Measurements from ENCODE around the gene RAB1B. TPM values are rescaled to one million over a fixed set of nuclear protein-coding genes. Genes with fewer than 3 reads are reported as not detected.

The RAB1B gene
- total and polyA plus RNA-seq, 10 of the 15 experiments (the other 5 are each of a cell fraction or from before 2014, with no cell fraction given): 10.4 to 193 (median 96.9) TPM

DNA sequence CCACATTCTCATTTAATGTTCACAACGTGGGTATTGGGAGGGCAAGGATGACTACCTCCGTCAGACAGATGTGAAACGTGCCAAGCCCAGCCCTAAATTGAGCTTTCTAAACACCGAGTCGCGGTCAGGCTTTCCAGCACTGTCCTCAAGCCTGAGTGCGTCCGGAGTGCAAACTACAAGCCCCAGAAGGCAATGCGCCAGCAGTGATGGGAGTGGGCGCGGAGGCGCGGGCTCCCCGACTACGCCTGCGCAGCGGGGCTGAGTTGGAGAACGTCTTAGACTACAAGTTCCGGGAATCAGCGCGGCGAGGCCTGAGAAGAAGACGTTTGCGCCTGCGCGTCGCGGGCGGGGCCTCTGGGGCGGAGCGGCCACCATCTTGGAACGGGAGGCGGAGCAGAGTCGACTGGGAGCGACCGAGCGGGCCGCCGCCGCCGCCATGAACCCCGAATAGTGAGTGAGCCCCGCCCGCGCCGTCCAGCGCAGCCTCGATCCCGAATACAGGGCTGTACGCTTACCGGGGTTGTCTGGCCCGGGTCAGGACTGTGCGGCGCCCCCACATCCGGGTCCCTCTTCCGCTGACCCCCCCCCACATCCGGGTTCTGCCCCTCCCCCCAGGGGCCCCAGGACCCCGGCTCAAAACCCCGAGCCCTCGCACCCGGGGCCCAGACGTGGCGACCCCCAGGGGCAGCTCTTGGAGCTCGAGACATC lies at the start of gene RAB1B (continued):
- TF ChIP-seq EED (IDR thresholded peaks at IDR 0.05; ENCODE audit: low read depth): no peak
- peak; percentile 32 for TF ChIP-seq RELA (IDR thresholded peaks at IDR 0.05; ENCODE audit: borderline replicate concordance, partially characterized antibody)

DNA sequence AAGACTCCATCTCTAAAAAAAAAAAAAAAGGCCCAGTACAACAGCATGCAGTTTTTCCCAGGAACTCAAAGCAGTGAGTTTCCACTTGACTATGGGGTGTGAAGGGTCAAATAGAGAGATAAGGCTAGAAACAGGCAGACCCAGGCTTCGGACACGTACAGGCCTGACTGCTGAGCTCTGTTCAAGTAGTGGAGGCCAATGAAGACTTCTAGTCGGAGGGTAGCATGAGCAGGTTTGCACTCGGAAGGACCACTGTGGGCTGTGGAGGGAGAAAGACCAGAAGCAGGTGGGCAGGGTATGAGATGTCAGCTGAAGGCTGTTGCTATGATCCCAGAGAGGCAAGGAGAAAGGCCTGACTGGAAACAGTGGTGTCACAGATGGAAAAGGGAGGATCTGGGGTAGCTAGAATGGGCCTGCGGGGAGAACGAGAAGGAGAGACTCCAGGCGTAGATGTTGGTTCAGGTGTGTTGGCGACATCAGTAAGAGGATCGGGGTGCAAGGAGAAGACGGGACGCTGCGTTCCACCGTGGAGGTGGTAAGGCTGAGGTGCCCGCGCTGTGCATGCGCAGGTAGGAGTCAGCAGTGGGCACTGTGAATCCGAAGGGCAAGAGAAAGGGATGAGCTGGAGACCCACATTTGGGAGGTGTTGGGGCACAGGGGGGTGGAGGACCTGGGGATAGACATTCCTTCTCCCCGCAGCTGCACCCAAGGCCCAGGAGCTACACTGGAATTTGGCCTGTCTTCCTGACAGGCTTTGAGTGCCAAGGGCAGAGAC lies 49.4 kb upstream of the RAB1B start:
- peaks cover 21 to 43% of the 10 kb centered on the region in 2 experiments for H3K36me3 ChIP-seq (ENCODE audit: control insufficient read depth in 2 of 2, insufficient read depth in 2 of 2, low read length in 1 of 2)
- no peak for DNase-seq (ENCODE audit: low read depth, low spot score)
- no peaks in the 10 kb centered on the region for H3K27me3 ChIP-seq (replicated peaks in 1 of 2; ENCODE audit: control insufficient read depth in 2 of 2, insufficient read depth in 2 of 2, low read length in 1 of 2)
- no peaks in the 10 kb centered on the region for H3K9me3 ChIP-seq (replicated peaks; ENCODE audit: control insufficient read depth, insufficient read depth, low read length)
- ChIA-PET SMC1A (ENCODE audit: uncharacterized antibody, unreplicated experiment) (no interaction called here), RAD21 (ENCODE audit: unreplicated experiment) (interaction anchor here (1.8 kb wide), 1 partner anchor 83 kb away, joined by 5 read pairs; no protein-coding TSS in a partner anchor), CTCF (interaction anchor here (1.4 to 1.5 kb wide), 2 partner anchors 71 to 78 kb away, joined by 4 read pairs; no protein-coding TSS in a partner anchor), POLR2A (interaction anchor here (0.6 to 0.8 kb wide), 3 partner anchors 17 to 330 kb away, joined by 3 to 7 read pairs (median 5); no protein-coding TSS in a partner anchor)
- H3K9ac ChIP-seq (ENCODE audit: control insufficient read depth, insufficient read depth, low read length): no peak overlapping the region
- BruUV-seq (replicated peaks): TSS peak; percentile 38
- H3K4me2 ChIP-seq (ENCODE audit: control insufficient read depth, insufficient read depth): no peak overlapping the region
- no peak for ATAC-seq
- no peak overlapping the region for H3K4me3 ChIP-seq
- WGBS (ENCODE audit: insufficient coverage, insufficient replicate concordance, low lambda C conversion rate, missing lambda C conversion rate): 97% methylated on average over 17 of the region's 18 CpGs
- in situ Hi-C loops (cut with MboI) (no loop called here), intact Hi-C loops (cut with micrococcal nuclease; ENCODE audit: unreplicated experiment) (no loop called here)
- FAIRE-seq: no peak
- no peak overlapping the region for H3K27ac ChIP-seq (ENCODE audit: control insufficient read depth, insufficient read depth)
- peaks cover 17% of the 10 kb centered on the region for H3K4me1 ChIP-seq (ENCODE audit: control insufficient read depth, insufficient read depth, low read length)
- H2AFZ ChIP-seq (ENCODE audit: control insufficient read depth, low read depth, low read length): no peak overlapping the region
- H4K20me1 ChIP-seq (ENCODE audit: control insufficient read depth, insufficient read depth): no peaks in the 10 kb centered on the region
- no peaks in the 10 kb centered on the region for H3K79me2 ChIP-seq (ENCODE audit: control insufficient read depth, insufficient read depth, low read length)
- TF ChIP-seq, protein P1, sequence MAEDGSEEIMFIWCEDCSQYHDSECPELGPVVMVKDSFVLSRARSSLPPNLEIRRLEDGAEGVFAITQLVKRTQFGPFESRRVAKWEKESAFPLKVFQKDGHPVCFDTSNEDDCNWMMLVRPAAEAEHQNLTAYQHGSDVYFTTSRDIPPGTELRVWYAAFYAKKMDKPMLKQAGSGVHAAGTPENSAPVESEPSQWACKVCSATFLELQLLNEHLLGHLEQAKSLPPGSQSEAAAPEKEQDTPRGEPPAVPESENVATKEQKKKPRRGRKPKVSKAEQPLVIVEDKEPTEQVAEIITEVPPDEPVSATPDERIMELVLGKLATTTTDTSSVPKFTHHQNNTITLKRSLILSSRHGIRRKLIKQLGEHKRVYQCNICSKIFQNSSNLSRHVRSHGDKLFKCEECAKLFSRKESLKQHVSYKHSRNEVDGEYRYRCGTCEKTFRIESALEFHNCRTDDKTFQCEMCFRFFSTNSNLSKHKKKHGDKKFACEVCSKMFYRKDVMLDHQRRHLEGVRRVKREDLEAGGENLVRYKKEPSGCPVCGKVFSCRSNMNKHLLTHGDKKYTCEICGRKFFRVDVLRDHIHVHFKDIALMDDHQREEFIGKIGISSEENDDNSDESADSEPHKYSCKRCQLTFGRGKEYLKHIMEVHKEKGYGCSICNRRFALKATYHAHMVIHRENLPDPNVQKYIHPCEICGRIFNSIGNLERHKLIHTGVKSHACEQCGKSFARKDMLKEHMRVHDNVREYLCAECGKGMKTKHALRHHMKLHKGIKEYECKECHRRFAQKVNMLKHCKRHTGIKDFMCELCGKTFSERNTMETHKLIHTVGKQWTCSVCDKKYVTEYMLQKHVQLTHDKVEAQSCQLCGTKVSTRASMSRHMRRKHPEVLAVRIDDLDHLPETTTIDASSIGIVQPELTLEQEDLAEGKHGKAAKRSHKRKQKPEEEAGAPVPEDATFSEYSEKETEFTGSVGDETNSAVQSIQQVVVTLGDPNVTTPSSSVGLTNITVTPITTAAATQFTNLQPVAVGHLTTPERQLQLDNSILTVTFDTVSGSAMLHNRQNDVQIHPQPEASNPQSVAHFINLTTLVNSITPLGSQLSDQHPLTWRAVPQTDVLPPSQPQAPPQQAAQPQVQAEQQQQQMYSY (CRISPR knock-in tag; IDR thresholded peaks at IDR 0.05): no peak
- no peak for TF ChIP-seq NFYB (IDR thresholded peaks at IDR 0.05; ENCODE audit: insufficient read depth, low read depth, low read length)
- no peak for TF ChIP-seq MTA3 (IDR thresholded peaks at IDR 0.05; ENCODE audit: borderline replicate concordance, low read length)
- TF ChIP-seq CBX3 (IDR thresholded peaks at IDR 0.05; ENCODE audit: borderline replicate concordance, low read depth): no peak
- TF ChIP-seq ZNF622 (IDR thresholded peaks at IDR 0.05): no peak
- TF ChIP-seq CREM (IDR thresholded peaks at IDR 0.05; ENCODE audit: low read depth): no peak
- TF ChIP-seq, protein P2, sequence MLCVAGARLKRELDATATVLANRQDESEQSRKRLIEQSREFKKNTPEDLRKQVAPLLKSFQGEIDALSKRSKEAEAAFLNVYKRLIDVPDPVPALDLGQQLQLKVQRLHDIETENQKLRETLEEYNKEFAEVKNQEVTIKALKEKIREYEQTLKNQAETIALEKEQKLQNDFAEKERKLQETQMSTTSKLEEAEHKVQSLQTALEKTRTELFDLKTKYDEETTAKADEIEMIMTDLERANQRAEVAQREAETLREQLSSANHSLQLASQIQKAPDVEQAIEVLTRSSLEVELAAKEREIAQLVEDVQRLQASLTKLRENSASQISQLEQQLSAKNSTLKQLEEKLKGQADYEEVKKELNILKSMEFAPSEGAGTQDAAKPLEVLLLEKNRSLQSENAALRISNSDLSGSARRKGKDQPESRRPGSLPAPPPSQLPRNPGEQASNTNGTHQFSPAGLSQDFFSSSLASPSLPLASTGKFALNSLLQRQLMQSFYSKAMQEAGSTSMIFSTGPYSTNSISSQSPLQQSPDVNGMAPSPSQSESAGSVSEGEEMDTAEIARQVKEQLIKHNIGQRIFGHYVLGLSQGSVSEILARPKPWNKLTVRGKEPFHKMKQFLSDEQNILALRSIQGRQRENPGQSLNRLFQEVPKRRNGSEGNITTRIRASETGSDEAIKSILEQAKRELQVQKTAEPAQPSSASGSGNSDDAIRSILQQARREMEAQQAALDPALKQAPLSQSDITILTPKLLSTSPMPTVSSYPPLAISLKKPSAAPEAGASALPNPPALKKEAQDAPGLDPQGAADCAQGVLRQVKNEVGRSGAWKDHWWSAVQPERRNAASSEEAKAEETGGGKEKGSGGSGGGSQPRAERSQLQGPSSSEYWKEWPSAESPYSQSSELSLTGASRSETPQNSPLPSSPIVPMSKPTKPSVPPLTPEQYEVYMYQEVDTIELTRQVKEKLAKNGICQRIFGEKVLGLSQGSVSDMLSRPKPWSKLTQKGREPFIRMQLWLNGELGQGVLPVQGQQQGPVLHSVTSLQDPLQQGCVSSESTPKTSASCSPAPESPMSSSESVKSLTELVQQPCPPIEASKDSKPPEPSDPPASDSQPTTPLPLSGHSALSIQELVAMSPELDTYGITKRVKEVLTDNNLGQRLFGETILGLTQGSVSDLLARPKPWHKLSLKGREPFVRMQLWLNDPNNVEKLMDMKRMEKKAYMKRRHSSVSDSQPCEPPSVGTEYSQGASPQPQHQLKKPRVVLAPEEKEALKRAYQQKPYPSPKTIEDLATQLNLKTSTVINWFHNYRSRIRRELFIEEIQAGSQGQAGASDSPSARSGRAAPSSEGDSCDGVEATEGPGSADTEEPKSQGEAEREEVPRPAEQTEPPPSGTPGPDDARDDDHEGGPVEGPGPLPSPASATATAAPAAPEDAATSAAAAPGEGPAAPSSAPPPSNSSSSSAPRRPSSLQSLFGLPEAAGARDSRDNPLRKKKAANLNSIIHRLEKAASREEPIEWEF (IDR thresholded peaks at IDR 0.05; ENCODE audit: insufficient replicate concordance, low read depth, low read length): no peak
- no peak for TF ChIP-seq KLF5 (IDR thresholded peaks at IDR 0.05; ENCODE audit: partially characterized antibody)
- no peak for TF ChIP-seq RFX5 (IDR thresholded peaks at IDR 0.05; ENCODE audit: low read depth, low read length)
- TF ChIP-seq CHD1 (IDR thresholded peaks at IDR 0.05; ENCODE audit: low read depth, low read length): no peak
- TF ChIP-seq EED (IDR thresholded peaks at IDR 0.05; ENCODE audit: low read depth): no peak
